Ascending aorta (tissue), 2 donors: ENCODE results near the gene GCFC2. TPM values are rescaled to one million over a fixed set of nuclear protein-coding genes. Genes with fewer than 3 reads are reported as not detected.

Experiments used
- DNase-seq, 2 donors: peaks; one replicate each; pipeline ENCODE4 v3.0.0-alpha.2; 2019; ENCODE audit warnings: low spot score in 2 of 2
- H3K27ac ChIP-seq, 2 donors: fragments of 200-600 bp; sonication (generic); one replicate each; pipeline ENCODE4 v1.5.1; 2016 to 2017; ENCODE audit warnings: mild to moderate bottlenecking in 1 of 2
- H3K27me3 ChIP-seq: fragments of 200-600 bp; sonication (generic); one replicate; pipeline ENCODE4 v1.5.1; 2017
- H3K36me3 ChIP-seq, 2 donors: fragments of 200-600 bp; sonication (generic); one replicate each; pipeline ENCODE4 v1.5.1; 2016
- H3K4me1 ChIP-seq, 2 donors: fragments of 200-600 bp; sonication (generic); one replicate each; pipeline ENCODE4 v1.5.1; 2016 to 2017; ENCODE audit warnings: mild to moderate bottlenecking in 1 of 2
- H3K4me3 ChIP-seq, 2 donors: fragments of 200-600 bp; sonication (generic); one replicate each; pipeline ENCODE4 v1.5.1; 2016 to 2017; ENCODE audit warnings: mild to moderate bottlenecking in 1 of 2
- H3K9me3 ChIP-seq, 2 donors: fragments of 200-600 bp; sonication (generic); one replicate each; pipeline ENCODE4 v1.5.1; 2016
- CTCF ChIP-seq, 3 experiments: fragments of 200-600 bp in 2 of 3; fragments of 450-650 bp in 1 of 3; sonication (generic) in 2 of 3; IDR thresholded peaks; one replicate each; pipeline ENCODE4 v1.5.1; 2016 to 2019; ENCODE audit warnings: antibody characterized with exemption in 3 of 3, mild to moderate bottlenecking in 1 of 3, moderate library complexity in 1 of 3
- intact Hi-C: fragments of 100-400 bp; cut with DNase I; formaldehyde crosslinking; loops from one replicate; pipeline ENCODE4 v1.15.1; 2023
- total RNA-seq: library from RNA; depleted of rRNA; stranded (reverse); fragments of >200 nt; gene quantifications from one replicate; pipeline ENCODE4 v1.1.0, GENCODE V29; 2016

GCFC2 gene
- total RNA-seq, 1 donor from 2014 or later = 31.0 TPM

GRCh38 chr2:75619956-75620740, 90.6 kb downstream of the GCFC2 start:
- DNase-seq = no peak
- no peak overlapping the region for H3K4me3 ChIP-seq
- no peak for TF ChIP-seq CTCF (IDR thresholded peaks at IDR 0.05)
- no peaks in the 10 kb centered on the region for H3K4me1 ChIP-seq
- H3K36me3 ChIP-seq = no peaks in the 10 kb centered on the region
- H3K27ac ChIP-seq = no peak overlapping the region
- H3K27me3 ChIP-seq = no peaks in the 10 kb centered on the region
- H3K9me3 ChIP-seq = no peaks in the 10 kb centered on the region
- intact Hi-C loops = no loop called here

GRCh38 chr2:75616933-75617332, 93.8 kb downstream of the GCFC2 start:
- no peaks in the 10 kb centered on the region for H3K4me1 ChIP-seq
- no peaks in the 10 kb centered on the region for H3K9me3 ChIP-seq
- no peaks in the 10 kb centered on the region for H3K27me3 ChIP-seq
- no peak overlapping the region for H3K4me3 ChIP-seq
- no peaks in the 10 kb centered on the region for H3K36me3 ChIP-seq
- no peak overlapping the region for H3K27ac ChIP-seq
- no peak for TF ChIP-seq CTCF (IDR thresholded peaks at IDR 0.05)
- intact Hi-C loops = no loop called here
- DNase-seq = no peak

- intact Hi-C loops = no loop called here
- H3K36me3 ChIP-seq = no peaks in the 10 kb centered on the region
- H3K27ac ChIP-seq = no peak overlapping the region
- H3K4me3 ChIP-seq = no peak overlapping the region
- H3K4me1 ChIP-seq = no peaks in the 10 kb centered on the region
- H3K27me3 ChIP-seq = no peaks in the 10 kb centered on the region
- no peak for DNase-seq
- H3K9me3 ChIP-seq = no peaks in the 10 kb centered on the region
- no peak for TF ChIP-seq CTCF (IDR thresholded peaks at IDR 0.05)
These were observed 94.3 kb downstream of the GCFC2 start for GRCh38 chr2:75616406-75616805.

- Histone ChIP-seq H3K27ac (no peak overlapping the region), H3K9me3 (no peaks in the 10 kb centered on the region), H3K36me3 (no peaks in the 10 kb centered on the region), H3K4me3 (no peak overlapping the region), H3K27me3 (no peaks in the 10 kb centered on the region), H3K4me1 (no peaks in the 10 kb centered on the region)
- no peak for TF ChIP-seq CTCF (IDR thresholded peaks at IDR 0.05)
- no peak for DNase-seq
- intact Hi-C loops = no loop called here
These were observed 96.5 kb downstream of the GCFC2 start for GRCh38 chr2:75614162-75614651.

- no peak overlapping the region for H3K4me3 ChIP-seq
- H3K9me3 ChIP-seq = no peaks in the 10 kb centered on the region
- no peaks in the 10 kb centered on the region for H3K4me1 ChIP-seq
- TF ChIP-seq CTCF (IDR thresholded peaks at IDR 0.05) = no peak
- no peak overlapping the region for H3K27ac ChIP-seq
- peaks cover 4% of the 10 kb centered on the region for H3K27me3 ChIP-seq
- no peak for DNase-seq
- no peaks in the 10 kb centered on the region for H3K36me3 ChIP-seq
- intact Hi-C loops = no loop called here
These were observed 97.9 kb downstream of the GCFC2 start for GRCh38 chr2:75612862-75613243.

Other genes with a start within 250 kb of the GCFC2 start
- not detected for gene EVA1A, start 150.0 kb downstream of the GCFC2 start, total RNA-seq
- 166 TPM for gene MRPL19, start 64.1 kb downstream of the GCFC2 start, total RNA-seq